ENCODE measurements around the gene RNF220.
A peak's percentile ranks its signal among the peaks of the same experiment; 100 is the strongest.

RNF220 gene

DNA sequence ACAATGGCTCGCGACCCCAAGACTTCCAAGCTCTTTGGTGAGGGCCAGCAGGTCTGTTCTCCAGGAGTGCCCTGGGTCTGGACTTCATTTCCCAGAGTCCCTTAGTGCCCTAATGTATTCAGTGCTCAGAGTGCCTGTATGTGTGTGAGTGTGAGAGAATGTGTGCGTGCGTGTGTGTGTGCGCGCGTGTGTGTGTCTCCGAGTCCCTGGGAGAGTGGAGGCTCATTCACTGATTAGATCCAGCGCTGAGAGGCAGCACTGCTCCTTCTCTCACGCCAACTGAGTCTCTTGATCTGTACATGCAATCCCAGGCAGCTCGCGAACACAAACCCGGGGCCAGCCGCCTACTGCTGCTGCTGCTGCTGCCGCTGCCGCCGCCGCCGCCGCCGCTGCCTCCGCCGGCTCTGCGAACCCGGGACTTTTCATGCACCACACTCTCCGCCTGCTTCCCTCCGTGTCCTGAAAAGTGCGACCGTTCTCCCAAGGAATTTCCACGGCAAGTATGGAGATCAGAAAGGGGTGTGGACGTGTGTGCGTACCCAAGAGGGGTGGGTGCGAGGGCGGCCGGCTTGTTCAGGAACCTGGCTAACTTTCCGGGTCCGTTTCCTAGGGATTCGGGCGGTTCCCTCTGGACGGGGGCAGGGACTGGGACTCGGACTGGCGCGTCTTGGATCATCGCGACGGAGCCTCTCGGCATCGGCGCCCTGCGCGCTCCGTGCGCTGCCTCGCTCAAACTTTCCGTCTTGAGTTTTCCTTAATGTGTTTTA is at the start of gene RNF220:
TSS of gene RNF220 (plus strand) at position 225 of the 767 bp plus-strand sequence.
- DNase-seq (ENCODE audit: low read depth in 2 of 2): peak; percentile 20 to 24

- no peak for DNase-seq (ENCODE audit: low read depth in 2 of 2)
Observed at GRCh38 chr1:44355582-44356305, 49.3 kb upstream of the RNF220 start.

DNA sequence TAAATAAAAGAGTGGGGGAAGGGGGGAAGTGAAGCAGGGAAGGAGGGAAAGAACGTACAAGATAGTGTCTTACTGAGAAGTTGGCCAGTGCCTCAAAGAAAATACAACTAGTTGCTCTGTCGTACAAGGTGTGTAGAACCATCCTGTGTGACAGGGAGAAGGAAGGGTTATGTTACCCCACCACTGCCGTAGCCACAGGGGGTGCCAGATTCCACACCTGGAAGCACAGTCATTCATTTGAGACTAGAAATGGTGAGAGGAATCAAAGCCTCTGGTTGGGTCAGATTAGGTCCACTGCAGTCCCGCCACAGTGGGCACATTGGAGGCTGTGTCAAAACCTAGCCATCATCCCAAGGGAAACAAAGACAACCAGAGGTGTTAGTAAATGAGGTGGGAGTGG is 47.3 kb upstream of the RNF220 start:
- no peak for DNase-seq (ENCODE audit: low read depth in 2 of 2)

DNA sequence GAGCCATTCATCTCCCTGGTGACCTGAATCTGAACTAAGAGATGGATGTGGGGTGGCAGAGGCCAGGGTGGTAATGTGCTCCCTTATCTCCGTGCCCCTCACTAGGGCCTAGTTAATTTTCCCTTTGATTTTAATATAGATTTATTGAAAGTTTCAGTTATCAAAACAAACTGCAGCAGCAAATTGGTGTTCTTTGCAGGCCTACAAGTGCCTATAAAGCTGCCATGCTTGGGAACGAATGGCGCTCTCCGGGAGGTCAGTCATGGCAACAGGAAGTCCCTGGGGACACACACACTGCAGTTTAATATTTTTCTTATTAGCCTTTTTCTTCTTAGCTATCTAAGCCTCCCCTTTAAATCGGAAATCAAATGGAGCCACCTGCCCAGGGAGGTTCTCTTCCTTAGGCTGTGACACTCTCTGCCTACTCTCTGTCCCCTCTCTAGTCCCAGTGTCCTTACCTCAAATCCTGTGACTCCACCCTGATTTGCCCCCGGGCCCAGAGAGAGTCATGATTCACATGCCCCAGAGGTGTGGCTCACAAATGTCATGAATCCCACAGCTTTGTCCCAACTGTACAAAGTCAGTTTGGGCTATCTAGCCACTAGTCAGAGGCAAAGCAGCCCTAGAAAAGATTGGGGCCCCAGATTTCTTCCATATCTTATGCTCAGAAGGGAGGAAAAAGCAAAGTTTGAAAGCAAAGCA is 45.7 kb upstream of the RNF220 start:
- no peak for DNase-seq (ENCODE audit: low read depth in 2 of 2)

GRCh38 chr1:44361478-44361877 is 43.6 kb upstream of the RNF220 start:
- no peak for DNase-seq (ENCODE audit: low read depth in 2 of 2)

DNA sequence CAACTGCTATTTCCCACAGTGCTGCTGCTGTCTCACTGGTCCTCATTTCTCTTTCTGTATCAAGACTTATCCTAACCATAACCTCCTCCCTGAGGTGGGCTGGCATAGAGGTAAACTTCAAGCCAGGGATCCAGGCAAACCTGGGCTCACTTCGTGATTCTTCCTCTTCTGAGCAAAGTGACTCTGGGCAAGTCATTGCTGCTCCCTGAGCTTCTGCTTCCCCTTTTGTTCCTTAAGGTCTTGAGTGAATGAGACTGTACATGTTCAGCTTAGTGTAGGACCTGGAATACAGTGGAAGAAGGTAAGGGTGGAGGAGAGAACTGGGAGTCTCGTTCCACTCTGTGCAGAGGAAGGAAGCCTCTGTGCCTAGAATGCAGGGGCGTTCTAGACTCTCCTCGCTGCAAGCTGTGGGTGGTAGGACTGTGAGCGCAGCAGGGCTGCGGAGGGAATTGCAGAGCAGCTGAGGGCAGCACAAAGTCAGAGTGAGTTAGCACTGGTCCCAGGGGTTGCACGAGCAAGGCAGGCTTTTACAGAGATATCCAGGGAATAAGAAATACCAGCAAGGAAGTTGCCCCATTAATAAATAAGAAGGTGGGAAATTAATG is 38.6 kb upstream of the RNF220 start:
- no peak for DNase-seq (ENCODE audit: low read depth in 2 of 2)

DNA sequence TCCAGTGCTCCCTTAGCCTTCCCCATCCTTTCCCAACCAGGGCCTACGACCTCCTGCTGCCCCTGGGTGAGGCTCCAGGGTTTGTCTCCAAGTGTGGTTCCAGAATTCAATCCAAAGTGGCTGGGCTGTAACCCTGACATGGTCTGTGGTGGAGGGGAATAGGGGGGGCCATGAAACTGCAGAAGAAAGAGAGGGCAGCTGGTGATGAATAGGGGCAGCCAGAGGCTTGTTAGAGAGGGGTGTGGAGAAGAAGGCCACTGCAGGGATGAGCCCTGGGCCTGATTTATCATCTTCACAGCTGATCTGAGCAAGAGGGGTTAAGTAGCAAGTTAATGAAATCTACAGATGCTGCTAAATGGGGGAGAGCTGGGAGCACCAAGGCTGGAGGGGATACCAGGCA is 37.1 kb upstream of the RNF220 start:
- DNase-seq (ENCODE audit: low read depth in 2 of 2): no peak

GRCh38 chr1:44368471-44369151 is 36.4 kb upstream of the RNF220 start:
- no peak for DNase-seq (ENCODE audit: low read depth in 2 of 2)

DNA sequence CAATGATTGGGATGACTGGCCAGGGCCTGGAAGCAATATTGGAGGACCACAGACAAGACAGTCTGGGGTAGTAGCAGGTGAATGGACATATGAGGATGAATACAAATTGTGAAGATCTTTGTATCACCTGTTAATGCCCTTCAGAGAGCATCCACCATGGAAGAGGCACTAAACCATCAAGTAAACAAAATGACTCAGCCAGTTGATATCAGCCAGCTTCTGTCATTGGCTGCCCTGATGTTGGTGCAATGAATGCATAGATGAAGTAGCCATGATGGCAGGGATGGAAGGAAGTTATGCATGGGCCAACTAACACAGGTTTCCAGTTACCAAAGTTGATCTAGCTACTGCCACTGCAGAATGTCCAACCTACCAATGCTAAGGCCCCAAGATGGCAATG is 33.8 kb upstream of the RNF220 start:
- no peak for DNase-seq (ENCODE audit: low read depth in 2 of 2)

DNA sequence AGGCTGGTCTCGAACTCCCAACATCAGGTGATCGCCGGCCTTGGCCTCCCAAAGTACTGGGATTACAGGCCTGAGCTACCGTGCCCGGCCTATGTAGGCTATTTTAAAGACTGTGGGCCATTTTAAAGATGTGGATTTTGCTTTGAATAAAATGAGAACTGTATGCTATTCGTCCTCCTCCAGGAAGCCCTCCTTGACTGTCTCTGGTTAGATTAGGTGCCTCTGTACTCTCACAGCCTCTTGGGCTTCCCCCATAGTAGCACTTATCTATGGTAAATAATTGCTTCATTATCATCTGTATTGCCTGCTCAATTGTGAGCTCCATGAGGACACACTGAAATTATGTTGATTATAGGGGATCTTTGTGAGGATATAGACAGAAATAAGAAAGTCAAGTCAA is 29.5 kb upstream of the RNF220 start:
- no peak for DNase-seq (ENCODE audit: low read depth in 2 of 2)

- DNase-seq (ENCODE audit: low read depth in 2 of 2): peak in 1 of 2 experiments; percentile 16
Observed at GRCh38 chr1:44377925-44378784, 26.9 kb upstream of the RNF220 start.

DNA sequence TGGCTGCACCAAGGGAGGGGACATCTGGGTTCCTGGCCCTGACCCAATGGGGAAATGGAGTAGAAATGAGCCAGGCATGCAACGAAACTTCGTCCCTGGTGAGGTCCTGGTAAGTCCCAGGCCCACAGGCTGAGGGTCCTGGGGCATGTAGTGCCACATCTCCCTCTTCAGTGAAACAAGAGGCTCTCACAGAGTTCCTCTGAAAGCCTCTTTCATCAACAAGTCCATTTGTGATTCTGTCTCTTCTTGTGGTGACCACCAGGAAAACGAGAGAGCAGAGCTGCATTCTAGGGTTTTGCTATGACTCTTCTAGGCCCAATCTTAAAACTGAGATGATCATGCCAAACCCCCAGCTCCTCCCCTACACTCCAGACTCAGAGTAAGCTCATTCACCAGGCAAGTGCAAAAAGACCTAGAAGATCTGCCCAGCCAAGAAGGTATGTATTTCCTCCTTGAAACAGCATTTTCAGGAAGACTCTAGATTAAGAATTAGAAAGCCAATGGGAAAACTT is 24.3 kb upstream of the RNF220 start:
- DNase-seq (ENCODE audit: low read depth in 2 of 2): no peak

DNA sequence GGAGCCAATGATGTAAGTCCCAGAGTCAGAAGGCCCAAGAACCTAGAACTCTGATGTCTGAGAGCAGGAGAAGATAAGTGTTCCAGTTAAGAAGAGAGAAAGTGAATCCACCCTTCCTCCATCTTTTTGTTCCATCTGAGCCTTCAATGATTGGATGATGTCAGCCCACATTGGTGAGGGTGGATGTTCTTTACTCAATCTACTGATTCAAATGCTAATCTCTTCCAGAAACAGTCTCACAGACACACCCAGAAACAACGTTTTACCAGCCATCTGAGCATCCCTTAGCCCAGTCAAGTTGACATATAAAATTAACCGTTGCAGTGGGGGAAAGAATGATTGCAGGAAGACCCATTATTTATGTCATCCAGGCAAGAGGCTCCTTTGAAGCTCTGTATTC is 16.5 kb upstream of the RNF220 start:
- no peak for DNase-seq (ENCODE audit: low read depth in 2 of 2)

GRCh38 chr1:44389437-44389836 is 15.6 kb upstream of the RNF220 start:
- DNase-seq (ENCODE audit: low read depth in 2 of 2): no peak

DNA sequence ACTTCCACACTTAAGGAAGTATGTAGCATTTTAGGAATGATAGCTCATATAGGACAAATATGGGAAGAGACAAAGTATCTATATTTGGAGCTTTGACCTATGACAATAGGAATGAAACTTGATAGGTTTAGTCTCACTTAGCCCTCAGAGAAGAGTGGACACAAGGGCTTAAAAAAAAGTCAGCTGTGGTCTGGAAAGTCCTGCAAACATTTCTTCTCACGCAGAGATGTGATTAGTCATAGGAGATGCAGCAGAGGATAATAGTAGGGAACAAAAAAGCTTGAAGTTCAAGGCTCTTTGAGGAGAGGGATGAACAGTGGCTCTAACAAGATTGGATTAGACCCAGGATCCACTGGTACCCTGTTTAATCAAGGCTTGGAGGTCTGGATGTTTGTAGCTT is 14.8 kb upstream of the RNF220 start:
- peak; percentile 22 to 33 for DNase-seq (ENCODE audit: low read depth in 2 of 2)

GRCh38 chr1:44401256-44402228 is 3.5 kb upstream of the RNF220 start:
- no peak for DNase-seq (ENCODE audit: low read depth in 2 of 2)

- DNase-seq (ENCODE audit: low read depth in 2 of 2): no peak
Observed at GRCh38 chr1:44405798-44406736, 1.0 kb downstream of the RNF220 start.
